GM19239 (cell line): ENCODE results near the gene STX16.
A peak's percentile ranks its signal among the peaks of the same experiment; 100 is the strongest.

Experiments used
- DNase-seq: peaks from one replicate; pipeline ENCODE4 v3.0.0; 2011; ENCODE audit warnings: low spot score; ENCODE audit not compliant: insufficient read length
- FAIRE-seq: peaks from 2 replicates; lab custom pipeline; 2011; peaks lifted over from hg19 to GRCh38; lab: Jason Lieb, UNC

Gene STX16

GRCh38 chr20:58650776-58651558, at the start of gene STX16:
Gene STX16 (plus strand): TSS chr20:58651283. CDS start chr20:58652007, 724 bp downstream.
- peak; percentile 60 for FAIRE-seq
- DNase-seq: peak; percentile 93

GRCh38 chr20:58602124-58602523, 49.0 kb upstream of the STX16 start:
- FAIRE-seq: no peak
- no peak for DNase-seq

- no peak for FAIRE-seq
- no peak for DNase-seq
Measured at GRCh38 chr20:58603721-58604120, 47.4 kb upstream of the STX16 start.

- FAIRE-seq (no peak), DNase-seq (no peak)
Measured at GRCh38 chr20:58604128-58604881, 46.8 kb upstream of the STX16 start.

GRCh38 chr20:58605292-58606065, 45.6 kb upstream of the STX16 start:
- no peak for FAIRE-seq
- no peak for DNase-seq

- FAIRE-seq (no peak), DNase-seq (no peak)
Measured at GRCh38 chr20:58606184-58606583, 44.9 kb upstream of the STX16 start.

- no peak for FAIRE-seq
- no peak for DNase-seq
Measured at GRCh38 chr20:58608096-58608840, 42.8 kb upstream of the STX16 start.

GRCh38 chr20:58609026-58609425, 42.1 kb upstream of the STX16 start:
- FAIRE-seq: no peak

GRCh38 chr20:58610071-58610800, 40.8 kb upstream of the STX16 start:
- FAIRE-seq: no peak
- no peak for DNase-seq

More at GRCh38 chr20:58609026-58609425, 42.1 kb upstream of the STX16 start:
- DNase-seq: no peak

- DNase-seq (no peak), FAIRE-seq (no peak)
Measured at GRCh38 chr20:58610811-58611210, 40.3 kb upstream of the STX16 start.

- FAIRE-seq (no peak), DNase-seq (no peak)
Measured at GRCh38 chr20:58611236-58612030, 39.6 kb upstream of the STX16 start.

GRCh38 chr20:58612121-58612691, 38.9 kb upstream of the STX16 start:
- FAIRE-seq (no peak), DNase-seq (no peak)

GRCh38 chr20:58613061-58613854, 37.8 kb upstream of the STX16 start:
- no peak for FAIRE-seq
- no peak for DNase-seq

GRCh38 chr20:58614366-58614765, 36.7 kb upstream of the STX16 start:
- no peak for DNase-seq
- FAIRE-seq: no peak

GRCh38 chr20:58614984-58615760, 35.9 kb upstream of the STX16 start:
- DNase-seq (no peak), FAIRE-seq (no peak)

- no peak for FAIRE-seq
- no peak for DNase-seq
Measured at GRCh38 chr20:58616411-58616810, 34.7 kb upstream of the STX16 start.

- FAIRE-seq: no peak
- DNase-seq: no peak
Measured at GRCh38 chr20:58617158-58617557, 33.9 kb upstream of the STX16 start.
